ENCODE results near the gene CUBN. TPM values are rescaled to one million over a fixed set of nuclear protein-coding genes. Genes with fewer than 3 reads are reported as not detected.

Gene CUBN
- polyA plus RNA-seq, 2 of the 4 experiments (the other 2 are of a cell fraction) = 0.08 to 0.28 TPM

GRCh38 chr10:17075533-17076359 is 53.9 kb downstream of the CUBN start:
- Histone ChIP-seq H3K4me2 (peak overlapping the region; percentile 70), H3K27ac (peak overlapping the region; percentile 73 to 79), H3K4me1 (peaks cover 23% of the 10 kb centered on the region), H3K4me3 (no peak overlapping the region), H3K9me3 (no peaks in the 10 kb centered on the region)
- 66% methylated on average over 2 of the region's 2 CpGs for WGBS (ENCODE audit: missing lambda C conversion rate)
- DNase-seq (ENCODE audit: low read depth in 1 of 2, low spot score in 1 of 2) = peak; percentile 28 to 73
- POLR2A ChIA-PET = interaction anchor here (0.5 to 1.3 kb wide), 3 partner anchors 125 to 258 kb away, joined by 3 to 10 read pairs (median 4); partner anchors contain the start of gene TRDMT1
- ATAC-seq = peak; percentile 96 to 99
- peak; percentile 63 for FAIRE-seq
- CTCF ChIA-PET = interaction anchor here (1.5 kb wide), 1 partner anchor 13 kb away, joined by 3 read pairs; no protein-coding TSS in a partner anchor
- TF ChIP-seq RARB (CRISPR knock-in tag; IDR thresholded peaks at IDR 0.05) (no peak), NPAS2 (CRISPR knock-in tag; IDR thresholded peaks at IDR 0.05; ENCODE audit: borderline replicate concordance) (no peak), HES2 (IDR thresholded peaks at IDR 0.05) (peak; percentile 84), ELK1 (IDR thresholded peaks at IDR 0.05; ENCODE audit: low read depth, low read length) (no peak), TP53 (CRISPR knock-in tag; IDR thresholded peaks at IDR 0.05) (no peak), ZNF302 (CRISPR knock-in tag; IDR thresholded peaks at IDR 0.05) (no peak), TFCP2L1 (CRISPR knock-in tag; IDR thresholded peaks at IDR 0.05) (no peak), HOXA7 (CRISPR knock-in tag; IDR thresholded peaks at IDR 0.05) (no peak), GATA3 (IDR thresholded peaks at IDR 0.05; ENCODE audit: borderline replicate concordance) (peak; percentile 50; the same call in 1 of the 2 replicates), MAFK (IDR thresholded peaks at IDR 0.05; ENCODE audit: partially characterized antibody) (no peak), ESRRA (IDR thresholded peaks at IDR 0.05; ENCODE audit: borderline replicate concordance, low read length) (no peak), POLR2A (IDR thresholded peaks at IDR 0.05; ENCODE audit: low read length) (no peak), CBX8 (IDR thresholded peaks at IDR 0.05) (no peak), PBX3 (IDR thresholded peaks at IDR 0.05) (no peak), HMGXB4 (CRISPR knock-in tag; IDR thresholded peaks at IDR 0.05; ENCODE audit: borderline replicate concordance) (no peak), USF2 (IDR thresholded peaks at IDR 0.05) (no peak), CHD2 (IDR thresholded peaks at IDR 0.05; ENCODE audit: low read length, partially characterized antibody) (no peak), HOXB13 (CRISPR knock-in tag; IDR thresholded peaks at IDR 0.05; ENCODE audit: low read depth) (no peak), HDAC2 (IDR thresholded peaks at IDR 0.05) (no peak), RAD21 (conservative IDR thresholded peaks at IDR 0.05 in 1 of 2, IDR thresholded peaks at IDR 0.05 in 1 of 2) (peak in 1 of 2 experiments; percentile 41; a peak in 2 of 5 replicates), NFE2L2 (conservative IDR thresholded peaks at IDR 0.05; ENCODE audit: low read length) (no peak), EHF (CRISPR knock-in tag; IDR thresholded peaks at IDR 0.05) (no peak), E2F6 (IDR thresholded peaks at IDR 0.05; ENCODE audit: borderline replicate concordance, low read depth) (no peak), EHMT2 (IDR thresholded peaks at IDR 0.05; ENCODE audit: low read depth) (no peak), KDM1A (IDR thresholded peaks at IDR 0.05; ENCODE audit: low read depth) (no peak), FOXS1 (CRISPR knock-in tag; IDR thresholded peaks at IDR 0.05) (no peak), JUNB (IDR thresholded peaks at IDR 0.05) (peak; percentile 97), MYC (IDR thresholded peaks at IDR 0.05; ENCODE audit: borderline replicate concordance, low read length) (no peak), RCOR1 (IDR thresholded peaks at IDR 0.05; ENCODE audit: low read depth, low read length) (no peak), MAZ (IDR thresholded peaks at IDR 0.05; ENCODE audit: borderline replicate concordance, low read depth, low read length) (no peak), CTCF (IDR thresholded peaks at IDR 0.05) (no peak), SREBF2 (IDR thresholded peaks at IDR 0.05) (no peak)
